ENCODE measurements around the gene ACOXL.

DNA sequence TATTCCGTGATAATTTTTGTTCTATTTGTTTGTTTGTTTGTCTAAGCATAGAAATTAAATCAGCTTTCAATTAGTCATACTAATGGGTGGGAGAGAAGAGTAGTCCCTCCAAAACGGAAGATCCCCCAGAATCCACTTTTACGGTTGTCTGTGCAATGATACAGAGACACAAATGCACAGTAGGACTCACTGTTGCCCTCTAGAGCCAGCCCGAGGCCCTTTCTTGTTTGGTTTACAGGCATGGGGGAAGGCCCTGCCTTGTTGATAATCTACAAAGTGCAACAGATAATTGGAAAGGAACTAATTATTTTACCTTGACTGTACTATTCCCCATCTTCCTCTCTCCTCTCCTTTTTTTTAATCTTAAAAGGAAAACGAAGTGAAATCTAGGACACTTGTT, 121.1 kb downstream of the ACOXL start:
- no peak for TF ChIP-seq POLR2A (IDR thresholded peaks at IDR 0.05; ENCODE audit: low read length)
- no peak for TF ChIP-seq GATA1 (IDR thresholded peaks at IDR 0.05; ENCODE audit: low read depth, low read length)

Measured in erythroblast (primary cell).